Ovary (tissue), 3 donors: ENCODE data around the gene C5orf24.

ENCODE experiments used
- POLR2A ChIP-seq: fragments of 450-650 bp; IDR thresholded peaks from one replicate; pipeline ENCODE4 v1.6.1; 2017; ENCODE audit warnings: antibody characterized with exemption, mild to moderate bottlenecking, moderate library complexity
- TF ChIP-seq, protein P1 (sequence below), 3 donors: fragments of 450-650 bp in 2 of 3; fragments of 200-600 bp in 1 of 3; IDR thresholded peaks; one replicate each; pipeline versions ENCODE4 v1.5.1 to v1.8.0; 2016 to 2022; ENCODE audit warnings: antibody characterized with exemption in 3 of 3, mild to moderate bottlenecking in 1 of 3
- donor health status: DM: no; HTN: no; CAD: no.

- TF ChIP-seq, protein P1, sequence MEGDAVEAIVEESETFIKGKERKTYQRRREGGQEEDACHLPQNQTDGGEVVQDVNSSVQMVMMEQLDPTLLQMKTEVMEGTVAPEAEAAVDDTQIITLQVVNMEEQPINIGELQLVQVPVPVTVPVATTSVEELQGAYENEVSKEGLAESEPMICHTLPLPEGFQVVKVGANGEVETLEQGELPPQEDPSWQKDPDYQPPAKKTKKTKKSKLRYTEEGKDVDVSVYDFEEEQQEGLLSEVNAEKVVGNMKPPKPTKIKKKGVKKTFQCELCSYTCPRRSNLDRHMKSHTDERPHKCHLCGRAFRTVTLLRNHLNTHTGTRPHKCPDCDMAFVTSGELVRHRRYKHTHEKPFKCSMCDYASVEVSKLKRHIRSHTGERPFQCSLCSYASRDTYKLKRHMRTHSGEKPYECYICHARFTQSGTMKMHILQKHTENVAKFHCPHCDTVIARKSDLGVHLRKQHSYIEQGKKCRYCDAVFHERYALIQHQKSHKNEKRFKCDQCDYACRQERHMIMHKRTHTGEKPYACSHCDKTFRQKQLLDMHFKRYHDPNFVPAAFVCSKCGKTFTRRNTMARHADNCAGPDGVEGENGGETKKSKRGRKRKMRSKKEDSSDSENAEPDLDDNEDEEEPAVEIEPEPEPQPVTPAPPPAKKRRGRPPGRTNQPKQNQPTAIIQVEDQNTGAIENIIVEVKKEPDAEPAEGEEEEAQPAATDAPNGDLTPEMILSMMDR (IDR thresholded peaks at IDR 0.05) = no peak
- TF ChIP-seq POLR2A = no peak
Observed at GRCh38 chr5:134902071-134902801, 56.5 kb downstream of the C5orf24 start.
